ENCODE data around the gene ADCY4.

DNA sequence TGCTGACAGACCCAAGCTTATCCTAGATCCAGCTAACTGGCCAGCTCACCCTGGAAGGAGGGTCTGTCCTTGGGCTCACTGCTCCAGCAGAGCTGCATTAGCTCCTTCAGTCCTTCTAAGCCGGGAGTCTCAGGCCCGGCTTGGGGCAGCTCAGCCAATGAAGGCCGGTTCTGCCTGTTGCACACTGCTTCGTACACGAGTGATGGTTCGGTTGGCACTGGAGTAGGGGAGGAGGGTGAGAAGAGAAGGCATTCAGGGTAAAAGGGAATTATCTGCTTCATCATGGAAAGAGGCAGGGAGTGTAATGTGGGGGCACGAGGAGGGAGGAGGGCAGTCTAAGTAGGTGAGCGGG, 2.9 kb upstream of the ADCY4 start:
- TF ChIP-seq POLR2A (IDR thresholded peaks at IDR 0.05; ENCODE audit: low read depth, low read length) (no peak), POLR2AphosphoS5 (IDR thresholded peaks at IDR 0.05; ENCODE audit: low read depth, low read length) (no peak), TAF1 (IDR thresholded peaks at IDR 0.05; ENCODE audit: low read depth, low read length) (no peak), SPI1 (IDR thresholded peaks at IDR 0.05; ENCODE audit: low read depth, low read length) (no peak), POU2F2 (IDR thresholded peaks at IDR 0.05; ENCODE audit: low read depth, low read length) (no peak)

All from GM12891 (cell line).